K562 (cell line): Measurements from ENCODE around the gene CTSH. TPM values are rescaled to one million over a fixed set of nuclear protein-coding genes. Genes with fewer than 3 reads are reported as not detected.
"Not testable (repeated sequence)": the region's sequence is repeated elsewhere in the genome, so short reads cannot be mapped to it uniquely, and the experiment has no call there.

ENCODE experiments used
- ATAC-seq: fragments of 200-7000 bp; cut with Tn5 transposase; 3 replicates; pipeline ENCODE4 v1.9.1; 2020; ENCODE audit warnings: moderate library complexity
- BruUV-seq: library from RNA; stranded (reverse); fragments of 400-500 nt; replicated peaks from 2 replicates; lab custom pipeline; 2021; lab: Mats Ljungman, UMichigan
- CTCF ChIA-PET: fragments of 300-600 bp; formaldehyde crosslinking; extraction: SDS; loops from one replicate; lab custom pipeline; 2021; ENCODE audit warnings: low intra/inter-chr PET ratio; lab: Yijun Ruan, JAX
- POLR2A ChIA-PET: fragments of 300-600, 350-650 bp; sonication (Branson Sonifier 250); formaldehyde crosslinking; extraction: SDS; loops from one replicate; lab custom pipeline; 2021; ENCODE audit warnings: antibody characterized with exemption, inconsistent platforms; lab: Yijun Ruan, JAX
- DNase-seq, 4 experiments: peaks; one replicate each; pipeline versions ENCODE4 v3.0.0 to v3.0.0-alpha.2; 2011 to 2018; ENCODE audit warnings: low spot score in 3 of 4, mixed read lengths in 3 of 4; ENCODE audit errors: extremely low read depth in 1 of 4
- FAIRE-seq: peaks from 2 replicates; lab custom pipeline; 2011; peaks lifted over from hg19 to GRCh38; lab: Jason Lieb, UNC
- H2AFZ ChIP-seq: 2 replicates; pipeline ENCODE4 v1.6.0; 2011; ENCODE audit warnings: low read depth, low read length, control low read depth, inconsistent platforms
- H3K27ac ChIP-seq: fragments of 200-600 bp; 3 replicates; pipeline ENCODE4 v1.8.0; 2011; ENCODE audit warnings: low read depth, mild to moderate bottlenecking, control low read depth, inconsistent platforms, low read length, moderate library complexity, mixed read lengths; ENCODE audit errors: extremely low read depth
- H3K27me3 ChIP-seq, 2 experiments: fragments of 300-600 bp in 1 of 2; 2 replicates in 1 of 2; 3 replicates in 1 of 2; pipeline versions ENCODE4 v1.6.0 to v1.8.0; 2011; ENCODE audit warnings: inconsistent platforms in 2 of 2, low read length in 2 of 2, mild to moderate bottlenecking in 1 of 2, mixed read lengths in 1 of 2, moderate library complexity in 1 of 2; ENCODE audit not compliant: control insufficient read depth in 2 of 2, insufficient read depth in 2 of 2
- H3K36me3 ChIP-seq: fragments of 300-600 bp; 3 replicates; pipeline ENCODE4 v1.8.0; 2011; ENCODE audit warnings: mild to moderate bottlenecking, low read length, inconsistent platforms; ENCODE audit not compliant: control insufficient read depth, insufficient read depth
- H3K4me1 ChIP-seq, 2 experiments: fragments of 200-600 bp in 1 of 2; replicated peaks in 1 of 2; 2 replicates in 1 of 2; 3 replicates in 1 of 2; pipeline versions ENCODE4 v1.5.1 to v1.8.0; 2011; ENCODE audit warnings: inconsistent platforms in 2 of 2, low read length in 2 of 2, mild to moderate bottlenecking in 1 of 2, mixed read lengths in 1 of 2, moderate library complexity in 1 of 2; ENCODE audit not compliant: control insufficient read depth in 2 of 2, insufficient read depth in 2 of 2
- H3K4me2 ChIP-seq: 2 replicates; pipeline ENCODE4 v1.6.1; 2011; ENCODE audit warnings: low read length, control low read depth, inconsistent platforms, mixed read lengths; ENCODE audit not compliant: insufficient read depth
- H3K4me3 ChIP-seq: fragments of 200-600 bp; sonication (generic), shearing (Covaris generic); 2 replicates; pipeline ENCODE4 v1.5.1; 2016; ENCODE audit warnings: control low read depth, inconsistent platforms
- H3K79me2 ChIP-seq: fragments of 200-600 bp; 3 replicates; pipeline ENCODE4 v1.8.0; 2011; ENCODE audit warnings: low read length, inconsistent platforms; ENCODE audit not compliant: control insufficient read depth, insufficient read depth
- H3K9ac ChIP-seq, 2 experiments: 2 replicates each; pipeline versions ENCODE4 v1.6.0 to v1.6.1; 2011; ENCODE audit warnings: low read depth in 2 of 2, low read length in 2 of 2, control low read depth in 1 of 2, inconsistent platforms in 1 of 2, mild to moderate bottlenecking in 1 of 2, mixed read lengths in 1 of 2; ENCODE audit not compliant: insufficient read depth in 1 of 2
- H3K9me1 ChIP-seq: one replicate; pipeline ENCODE4 v1.6.0; 2011; ENCODE audit warnings: inconsistent platforms, mild to moderate bottlenecking, low read length, moderate library complexity; ENCODE audit not compliant: control insufficient read depth, insufficient read depth
- H3K9me3 ChIP-seq: replicated peaks from 2 replicates; pipeline ENCODE4 v1.5.1; 2011; ENCODE audit warnings: low read depth, low read length, inconsistent platforms; ENCODE audit not compliant: control insufficient read depth, insufficient read depth
- H4K20me1 ChIP-seq: replicated peaks from 2 replicates; pipeline ENCODE4 v1.6.1; 2011; ENCODE audit warnings: low read length, inconsistent platforms, mixed read lengths; ENCODE audit not compliant: control insufficient read depth, insufficient read depth
- BRF1 ChIP-seq: IDR thresholded peaks from 3 replicates; pipeline ENCODE4 v1.6.1; 2011; ENCODE audit warnings: borderline replicate concordance, mild to moderate bottlenecking; ENCODE audit not compliant: insufficient read length; ENCODE audit errors: extremely low read depth
- CXXC5 ChIP-seq: fragments of 250-450 bp; sonication (Bioruptor Pico); IDR thresholded peaks from 2 replicates; pipeline ENCODE4 v1.8.0; 2022; ENCODE audit warnings: inconsistent platforms, mild to moderate bottlenecking, moderate library complexity
- EGR1 ChIP-seq: fragments of 450-650 bp; conservative IDR thresholded peaks from 2 replicates; pipeline ENCODE4 v1.6.1; 2017; ENCODE audit warnings: mild to moderate bottlenecking
- NR2C2 ChIP-seq, 2 experiments: fragments of 200-800 bp in 1 of 2; sonication (Bioruptor generic) in 1 of 2; sonication (generic) in 1 of 2; formaldehyde crosslinking in 1 of 2; IDR thresholded peaks; 2 replicates each; pipeline versions ENCODE4 v1.6.1 to v1.8.0; 2016 to 2022; ENCODE audit warnings: mild to moderate bottlenecking in 1 of 2, missing compliant biosample characterization in 1 of 2, missing genetic modification characterization in 1 of 2, missing genetic modification reagents in 1 of 2
- NR2F6 ChIP-seq: fragments of 450-650 bp; formaldehyde crosslinking; IDR thresholded peaks from 2 replicates; pipeline ENCODE4 v1.4.0; 2020; ENCODE audit warnings: mild to moderate bottlenecking
- POLR3A ChIP-seq: IDR thresholded peaks from 2 replicates; pipeline ENCODE4 v1.6.1; 2011; ENCODE audit warnings: borderline replicate concordance, mild to moderate bottlenecking, moderate library complexity; ENCODE audit not compliant: insufficient read length, insufficient read depth; ENCODE audit errors: extremely low read depth
- ZNF384 ChIP-seq: IDR thresholded peaks from 2 replicates; pipeline ENCODE4 v1.6.1; 2012; ENCODE audit warnings: low read depth, low read length, improper control_type of control experiment
- WGBS: fragments of 100-300 bp; shearing (Covaris generic); methylation state at CpG from one replicate; pipeline ENCODE4 v1.1.6; 2016; ENCODE audit warnings: low coverage, mixed read lengths; ENCODE audit not compliant: insufficient coverage; ENCODE audit errors: missing lambda C conversion rate; 5-methylcytosine and 5-hydroxymethylcytosine counted together
- in situ Hi-C: fragments of 300-500 bp; cut with MboI; formaldehyde crosslinking; loops from 4 replicates; pipeline ENCODE4 v1.15.0; 2018; ENCODE audit warnings: inconsistent platforms, mixed read lengths
- intact Hi-C: fragments of 100-400 bp; cut with micrococcal nuclease; formaldehyde crosslinking; loops from 2 replicates; pipeline ENCODE4 v1.14.2; 2022
- polyA plus RNA-seq, 8 experiments: library from polyadenylated mRNA; depleted of rRNA in 4 of 8; stranded (reverse) in 5 of 8; unstranded in 3 of 8; fragments of >200 nt; fragmentation: Nextera tagmentation in 2 of 8; fragmentation: Illumina TruSeq in 1 of 8; extraction: Ambion mirVana in 2 of 8; extraction: Trizol in 1 of 8; gene quantifications; 2 replicates each; pipeline versions ENCODE4 v1.2.1 to v1.2.3, GENCODE V29; 2011 to 2014; ENCODE audit warnings: inconsistent platforms in 1 of 8, missing spikeins in 1 of 8
- total RNA-seq, 7 experiments: library from RNA; depleted of rRNA in 6 of 7; stranded (reverse); fragments of >200 nt in 6 of 7; fragmentation: Illumina TruSeq in 2 of 7; extraction: Trizol in 2 of 7; gene quantifications; 2 replicates each; pipeline versions ENCODE4 v1.2.1 to v1.2.3, GENCODE V29; 2011 to 2021; ENCODE audit warnings: low replicate concordance in 1 of 7
- TF ChIP-seq, protein P1 (sequence below): fragments of 200-800 bp; sonication (Bioruptor generic); IDR thresholded peaks from 2 replicates; pipeline ENCODE4 v1.6.1; 2017; ENCODE audit warnings: missing genetic modification characterization, missing compliant biosample characterization

The CTSH gene
- total and polyA plus RNA-seq, 9 of the 15 experiments (the other 6 are each of a cell fraction or from before 2014, with no cell fraction given): 15.0 to 462 (median 173) TPM

DNA sequence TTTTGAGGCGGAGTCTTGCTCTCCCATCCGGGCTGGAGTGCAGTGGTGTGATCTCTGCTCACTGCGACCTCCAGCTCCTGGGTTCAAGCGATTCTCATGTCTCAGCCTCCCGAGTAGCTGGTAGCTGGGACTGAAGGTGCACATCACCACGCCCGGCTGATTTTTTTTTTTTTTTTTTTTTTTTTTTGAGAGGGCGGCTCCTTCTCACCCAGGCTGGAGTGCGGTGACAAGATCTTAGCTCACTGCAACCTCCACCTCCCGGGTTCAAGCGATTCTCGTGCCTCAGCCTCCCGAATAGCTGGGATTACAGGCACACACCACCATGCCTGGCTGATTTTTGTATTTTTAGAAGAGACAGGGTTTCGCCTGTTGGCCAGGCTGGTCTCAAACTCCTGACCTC, 67.9 kb downstream of the CTSH start:
- POLR2A ChIA-PET: interaction anchor here (0.7 kb wide), 1 partner anchor 1029 kb away, joined by 5 read pairs; no protein-coding TSS in a partner anchor
- H3K9ac ChIP-seq: peak overlapping the region in 1 of 2 experiments; percentile 79; a peak in 1 of 4 replicates
- H3K27ac ChIP-seq: not testable (repeated sequence)

DNA sequence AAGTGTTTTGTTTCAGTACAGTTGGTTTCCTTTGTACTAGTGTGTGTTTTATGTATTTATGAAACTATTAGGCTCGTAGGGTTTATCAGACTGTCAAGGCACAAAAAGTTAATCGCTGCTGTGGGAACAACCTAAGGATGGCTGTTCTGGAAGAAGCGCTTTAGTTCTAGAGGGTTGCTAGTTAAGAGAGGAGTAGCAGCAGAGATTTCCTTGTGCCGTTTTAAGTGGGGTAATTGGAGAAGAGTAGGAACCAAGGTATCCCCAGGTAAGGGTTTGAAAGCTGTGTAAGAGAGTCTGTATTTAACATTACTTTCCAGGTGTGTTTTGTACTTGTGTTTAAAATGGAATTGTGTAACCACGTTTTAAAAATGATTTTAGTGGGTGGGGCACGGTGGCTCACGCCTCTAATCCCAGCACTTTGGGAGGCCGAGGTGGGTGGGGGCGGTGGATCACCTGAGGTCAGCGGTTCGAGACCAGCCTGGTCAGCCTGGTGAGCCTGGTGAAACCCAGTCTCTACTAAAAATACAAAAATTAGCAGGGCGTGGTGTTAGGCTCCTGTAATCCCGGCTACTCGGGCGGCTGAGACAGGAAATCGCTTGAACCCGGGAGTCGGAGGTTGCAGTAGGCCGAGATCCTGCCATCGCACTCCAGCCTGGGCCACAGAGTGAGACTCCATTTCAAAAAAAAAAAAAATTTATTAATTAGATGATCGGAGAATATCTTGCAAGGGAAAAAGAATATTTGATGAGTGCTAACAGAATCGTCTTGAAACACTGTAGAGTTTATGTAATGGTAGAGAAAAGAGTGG, 69.5 kb downstream of the CTSH start:
- intact Hi-C loops: no loop called here
- Histone ChIP-seq H3K9me3 (no peaks in the 10 kb centered on the region), H3K27ac (peak overlapping the region; percentile 19; the same call in 1 of the 3 replicates), H4K20me1 (peaks cover 66% of the 10 kb centered on the region), H3K9me1 (peaks cover 12% of the 10 kb centered on the region), H3K9ac (peak overlapping the region; percentile 83 to 100), H3K4me2 (peak overlapping the region; percentile 87), H3K36me3 (peaks cover 33% of the 10 kb centered on the region), H3K27me3 (no peaks in the 10 kb centered on the region), H3K4me1 (peaks cover 18 to 29% of the 10 kb centered on the region in 2 experiments), H3K79me2 (peaks cover 75% of the 10 kb centered on the region), H2AFZ (no peak overlapping the region), H3K4me3 (peak overlapping the region; percentile 99)
- WGBS: 2% methylated on average over 22 of the region's 22 CpGs
- DNase-seq (peak in 1 of 4 experiments; percentile 47), ATAC-seq (no peak), FAIRE-seq (peak; percentile 37)
- ChIA-PET CTCF (interaction anchor here (0.7 kb wide), 1 partner anchor 37 kb away, joined by 4 read pairs; no protein-coding TSS in a partner anchor), POLR2A (interaction anchor here (0.6 to 2.9 kb wide), 3 partner anchors 13 to 65 kb away, joined by 3 to 12 read pairs (median 5); no protein-coding TSS in a partner anchor)
- BruUV-seq: no TSS peak
- in situ Hi-C loops: no loop called here
- TF ChIP-seq POLR3A (no peak), NR2F6 (CRISPR knock-in tag) (no peak), BRF1 (no peak), EGR1 (peak; percentile 52), NR2C2 (CRISPR knock-in tag; IDR thresholded peaks at IDR 0.05) (no peak), NR2C2 (tag; IDR thresholded peaks at IDR 0.05) (no peak)
- TF ChIP-seq, protein P1, sequence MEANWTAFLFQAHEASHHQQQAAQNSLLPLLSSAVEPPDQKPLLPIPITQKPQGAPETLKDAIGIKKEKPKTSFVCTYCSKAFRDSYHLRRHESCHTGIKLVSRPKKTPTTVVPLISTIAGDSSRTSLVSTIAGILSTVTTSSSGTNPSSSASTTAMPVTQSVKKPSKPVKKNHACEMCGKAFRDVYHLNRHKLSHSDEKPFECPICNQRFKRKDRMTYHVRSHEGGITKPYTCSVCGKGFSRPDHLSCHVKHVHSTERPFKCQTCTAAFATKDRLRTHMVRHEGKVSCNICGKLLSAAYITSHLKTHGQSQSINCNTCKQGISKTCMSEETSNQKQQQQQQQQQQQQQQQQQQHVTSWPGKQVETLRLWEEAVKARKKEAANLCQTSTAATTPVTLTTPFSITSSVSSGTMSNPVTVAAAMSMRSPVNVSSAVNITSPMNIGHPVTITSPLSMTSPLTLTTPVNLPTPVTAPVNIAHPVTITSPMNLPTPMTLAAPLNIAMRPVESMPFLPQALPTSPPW (CRISPR knock-in tag): peak; percentile 34; the same call in 1 of the 2 replicates

More for the DNA sequence above, 67.9 kb downstream of the CTSH start:
- H3K4me2 ChIP-seq: peak overlapping the region; percentile 51
- in situ Hi-C loops, FAIRE-seq, H3K27me3 ChIP-seq, H3K9me3 ChIP-seq, BruUV-seq, ATAC-seq, CTCF ChIA-PET, H2AFZ ChIP-seq, intact Hi-C loops: not testable (repeated sequence)
- H3K4me3 ChIP-seq: peak overlapping the region; percentile 12; the same call in 1 of the 2 replicates
- H3K79me2 ChIP-seq: peaks cover 92% of the 10 kb centered on the region
- TF ChIP-seq CXXC5 (peak; percentile 30; the same call in 1 of the 2 replicates), ZNF384 (peak; percentile 84)
- peaks cover 71% of the 10 kb centered on the region for H4K20me1 ChIP-seq
- peaks cover 50% of the 10 kb centered on the region for H3K36me3 ChIP-seq
- H3K9me1 ChIP-seq: peaks cover 12% of the 10 kb centered on the region
- WGBS: 15% methylated on average over 8 of the region's 14 CpGs
- peaks cover 8 to 29% of the 10 kb centered on the region in 2 experiments; a peak in 4 of 5 replicates for H3K4me1 ChIP-seq
- DNase-seq: peak in 1 of 4 experiments; percentile 55
